HG03066 (cell line): Measurements from ENCODE around the gene BLOC1S6.
A peak's percentile ranks its signal among the peaks of the same experiment; 100 is the strongest.

Source experiments
- ATAC-seq: cut with Tn5 transposase; IDR thresholded peaks from one replicate; pipeline ENCODE4 v1.9.1; 2021; ENCODE audit warnings: low read depth; ENCODE audit not compliant: unreplicated experiment

The BLOC1S6 gene

DNA sequence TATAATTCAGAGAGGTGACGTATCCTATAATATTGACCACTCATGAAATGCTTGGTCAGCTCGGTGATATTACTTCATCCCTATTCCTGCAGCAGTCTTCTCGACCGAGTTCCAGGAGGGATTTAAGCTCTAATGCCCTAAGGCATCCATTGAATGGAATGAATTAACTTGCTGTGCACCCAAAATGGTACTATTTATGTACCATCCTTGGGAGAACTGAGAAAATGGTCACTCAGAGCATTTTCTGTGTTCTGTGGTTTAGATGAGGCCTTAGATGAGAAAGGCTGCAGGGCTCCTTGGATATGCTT lies 638 bp downstream of the BLOC1S6 start:
- ATAC-seq = no peak

DNA sequence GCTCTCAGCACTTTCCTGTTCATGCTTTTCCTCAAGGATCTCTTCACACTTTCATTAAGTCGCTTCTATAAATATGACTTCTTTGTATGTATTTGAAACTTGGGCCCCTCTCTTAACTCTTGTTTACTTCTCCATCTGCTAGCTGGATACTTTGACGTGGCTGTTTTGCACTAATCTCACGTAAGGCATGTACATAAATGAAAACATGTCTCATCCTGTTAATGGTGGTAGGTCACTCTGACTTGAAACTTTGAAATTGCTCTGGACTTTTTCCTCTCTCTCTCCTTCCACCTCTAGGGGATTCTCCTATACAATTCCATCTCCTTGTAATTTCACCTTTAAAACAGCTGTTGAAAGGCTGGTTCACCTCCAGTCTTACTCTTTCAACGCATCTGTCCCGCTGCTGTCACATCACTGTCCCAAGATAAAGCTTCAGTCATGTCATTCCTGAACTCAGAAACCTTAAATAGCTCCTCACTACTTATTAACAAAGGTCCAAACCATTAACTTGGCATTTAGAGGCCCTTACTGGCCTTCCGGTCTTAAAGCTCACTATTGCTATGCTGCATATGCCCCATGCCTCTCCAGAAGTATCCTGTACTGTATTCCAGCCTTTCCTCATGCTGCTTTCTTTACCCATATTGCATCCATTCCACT lies 1.2 kb downstream of the BLOC1S6 start:
- ATAC-seq = no peak

GRCh38 chr15:45589256-45589655 lies 2.1 kb downstream of the BLOC1S6 start:
- ATAC-seq = no peak

- ATAC-seq = no peak
These were observed 7.1 kb downstream of the BLOC1S6 start for GRCh38 chr15:45594319-45594718.

GRCh38 chr15:45594835-45595530 lies 7.8 kb downstream of the BLOC1S6 start:
- no peak for ATAC-seq

DNA sequence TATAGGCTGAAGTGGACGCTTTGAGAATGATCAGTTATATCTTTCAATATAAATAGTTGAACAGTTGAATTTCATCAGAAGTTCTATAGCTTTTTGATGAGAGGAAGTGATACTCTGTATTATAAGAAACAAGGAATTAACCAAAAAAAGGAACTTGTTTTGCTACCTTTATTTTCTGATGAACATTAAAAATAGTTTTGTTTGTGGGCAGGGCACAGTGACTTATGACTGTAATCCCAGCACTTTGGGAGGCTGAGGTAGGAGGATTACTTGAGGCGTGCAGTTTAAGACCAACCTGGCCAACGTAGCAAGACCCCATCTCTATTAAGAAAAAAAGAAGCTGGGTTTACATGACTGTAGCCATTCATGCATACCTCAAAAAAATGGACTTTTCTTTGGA lies 16.7 kb downstream of the BLOC1S6 start:
- ATAC-seq = no peak

GRCh38 chr15:45604326-45604725 lies 17.1 kb downstream of the BLOC1S6 start:
- no peak for ATAC-seq

- no peak for ATAC-seq
These were observed 19.2 kb downstream of the BLOC1S6 start for GRCh38 chr15:45606413-45606812.

DNA sequence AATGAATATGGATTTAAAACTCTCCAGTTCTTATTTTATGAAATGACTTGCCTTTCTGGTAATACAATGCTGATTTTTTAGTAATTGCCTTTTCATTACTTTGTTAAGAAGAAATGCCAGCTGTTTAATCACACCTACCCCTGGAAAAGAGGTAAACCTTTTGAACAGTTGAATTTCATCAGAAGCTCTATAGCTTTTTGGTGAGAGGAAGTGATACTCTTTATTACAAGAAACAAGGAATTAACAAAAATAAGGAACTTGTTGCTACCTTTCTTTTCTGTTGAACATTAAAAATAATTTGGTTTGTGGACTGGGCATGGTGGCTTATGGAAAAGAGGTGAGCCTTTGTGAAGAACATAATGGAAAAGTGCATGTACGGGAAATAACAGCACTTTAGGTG lies 19.7 kb downstream of the BLOC1S6 start:
- ATAC-seq = no peak

DNA sequence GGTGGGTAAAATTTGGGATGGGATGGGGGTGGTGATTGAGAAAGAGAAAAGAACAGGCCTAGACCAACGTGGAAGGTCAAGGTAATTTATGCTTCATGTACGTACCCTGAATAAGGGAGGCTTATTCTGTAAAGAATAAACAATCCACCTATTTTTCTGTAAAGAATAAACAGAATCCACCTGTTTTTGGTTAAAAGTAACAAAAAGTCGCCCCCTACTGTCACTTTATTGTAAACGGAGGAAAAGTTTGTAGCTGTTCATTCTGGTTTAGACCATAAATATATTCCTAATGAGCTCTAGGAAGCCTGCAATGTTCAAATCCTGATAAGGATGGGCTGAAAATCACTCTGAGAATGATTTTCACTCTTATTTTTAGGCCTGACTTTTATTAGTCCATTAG lies 24.1 kb downstream of the BLOC1S6 start:
- no peak for ATAC-seq

DNA sequence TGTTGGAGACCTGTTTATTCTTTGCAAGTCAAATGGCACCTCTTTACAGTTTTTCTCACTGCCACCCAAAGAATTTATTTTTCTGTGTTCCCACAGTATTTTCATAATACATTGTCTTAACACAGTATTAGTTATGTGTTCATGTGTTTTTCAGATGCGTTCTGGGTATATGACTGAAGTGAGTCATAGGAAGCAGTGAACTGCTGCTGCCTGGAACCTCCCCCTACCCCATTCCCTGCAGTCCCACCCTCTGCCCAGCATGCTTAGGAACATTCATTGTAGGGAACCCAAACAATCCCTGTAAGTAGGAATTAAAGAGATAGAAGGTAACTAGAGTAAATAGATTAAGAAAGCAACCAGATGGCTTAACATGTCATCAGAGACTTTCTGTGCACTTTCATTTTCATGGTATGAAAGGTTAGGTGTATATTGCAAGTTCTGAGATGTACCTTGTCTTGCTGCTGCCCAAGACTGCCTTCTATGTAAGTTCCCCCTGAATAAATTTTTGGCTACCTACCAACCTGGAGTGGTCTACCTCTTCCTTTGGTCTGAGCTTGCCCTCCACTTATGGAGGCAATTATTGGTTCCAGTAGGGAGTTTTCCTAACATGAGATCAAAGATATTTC lies 25.7 kb downstream of the BLOC1S6 start:
- ATAC-seq = no peak

DNA sequence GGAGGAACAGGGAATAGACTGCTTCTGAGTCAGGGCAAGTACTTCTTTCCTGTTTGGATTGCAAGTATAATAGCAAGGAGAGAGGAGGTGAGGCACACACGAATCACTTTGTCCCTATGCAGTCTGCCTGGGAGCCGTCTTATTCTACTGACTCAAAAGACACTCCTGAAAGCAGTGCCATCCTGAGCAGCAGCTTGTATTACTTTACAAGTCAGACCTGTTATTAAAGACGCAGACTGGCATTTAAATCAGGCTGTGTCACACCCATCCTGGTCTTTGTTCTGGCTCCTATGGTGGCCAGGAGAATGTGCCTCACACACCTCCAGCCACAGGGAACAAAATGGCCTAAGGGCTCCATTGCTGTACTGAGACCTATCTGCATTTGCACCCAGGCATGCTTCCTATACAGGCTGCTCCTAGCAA lies 29.7 kb downstream of the BLOC1S6 start:
- no peak for ATAC-seq

DNA sequence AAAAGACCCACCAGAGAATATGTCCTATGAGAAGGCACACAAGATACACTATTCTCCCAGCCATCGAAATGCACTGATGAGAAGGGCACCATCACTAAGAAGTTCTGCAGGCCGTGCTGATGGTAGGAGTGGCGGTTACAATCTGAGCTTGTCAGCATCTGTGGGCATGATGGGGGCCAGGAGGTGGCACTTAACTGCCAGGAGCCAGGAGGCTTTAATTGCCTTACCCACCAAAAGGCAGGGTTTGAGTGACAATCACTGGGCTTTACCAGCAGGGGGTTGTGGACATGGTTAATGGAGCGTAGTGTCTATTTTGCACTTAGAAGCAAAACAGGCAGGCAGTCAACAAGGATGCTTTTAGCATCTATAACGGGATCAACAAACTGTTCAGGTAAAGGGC lies 31.6 kb downstream of the BLOC1S6 start:
- ATAC-seq = no peak

DNA sequence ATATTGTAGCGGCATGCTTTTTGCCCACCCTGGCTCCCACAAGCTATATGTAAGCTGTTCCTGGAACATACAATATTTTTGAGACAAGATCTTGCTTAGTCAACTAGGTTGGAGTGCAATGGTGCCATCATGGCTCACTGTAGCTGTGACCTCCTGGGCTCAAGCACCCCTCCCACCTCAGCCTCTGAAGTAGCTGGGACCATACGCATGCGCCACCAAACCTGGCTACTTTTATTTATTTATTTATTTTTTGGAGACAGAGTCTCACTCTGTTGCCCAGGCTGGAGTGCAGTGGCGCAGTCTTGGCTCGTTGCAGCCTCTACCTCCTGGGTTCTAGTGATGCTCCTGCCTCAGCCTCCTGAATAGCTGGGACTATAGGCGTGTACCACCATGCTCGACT lies 41.0 kb downstream of the BLOC1S6 start:
- no peak for ATAC-seq

DNA sequence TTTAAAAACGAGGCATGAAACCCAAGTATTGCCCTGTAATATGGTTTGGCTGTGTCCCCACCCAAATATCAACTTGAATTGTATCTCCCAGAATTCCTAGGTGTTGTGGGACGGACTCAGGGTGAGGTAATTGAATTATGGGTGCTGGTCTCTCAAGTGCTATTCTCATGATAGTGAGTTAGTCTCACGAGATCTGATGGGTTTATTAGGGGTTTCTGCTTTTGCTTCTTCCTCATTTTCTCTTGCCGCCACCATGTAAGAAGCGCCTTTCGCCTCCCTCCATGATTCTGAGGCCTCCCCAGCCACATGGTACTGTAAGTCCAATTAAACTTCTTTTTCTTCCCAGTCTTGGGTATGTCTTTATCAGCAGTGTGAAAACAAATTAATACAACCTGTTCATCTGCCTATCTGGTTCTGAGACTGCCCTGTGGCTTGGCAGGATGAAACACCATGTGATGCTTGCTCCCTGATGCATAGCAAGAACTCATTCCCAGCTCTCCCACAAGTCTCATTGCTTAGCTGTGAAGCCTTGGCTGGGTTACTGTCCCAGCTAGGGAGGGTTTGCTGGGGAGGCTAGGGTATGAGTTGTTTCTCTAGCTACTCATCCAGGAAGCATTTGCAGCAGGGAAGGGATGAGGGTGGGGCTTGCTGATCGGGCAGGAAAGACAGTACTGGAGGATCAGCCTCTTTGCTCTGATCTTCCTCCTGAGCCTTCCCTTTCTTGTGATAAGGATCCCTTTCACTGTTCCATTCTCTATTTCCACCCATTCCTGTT lies 43.9 kb downstream of the BLOC1S6 start:
- ATAC-seq = no peak

GRCh38 chr15:45631776-45632175 lies 44.6 kb downstream of the BLOC1S6 start:
- ATAC-seq = no peak

DNA sequence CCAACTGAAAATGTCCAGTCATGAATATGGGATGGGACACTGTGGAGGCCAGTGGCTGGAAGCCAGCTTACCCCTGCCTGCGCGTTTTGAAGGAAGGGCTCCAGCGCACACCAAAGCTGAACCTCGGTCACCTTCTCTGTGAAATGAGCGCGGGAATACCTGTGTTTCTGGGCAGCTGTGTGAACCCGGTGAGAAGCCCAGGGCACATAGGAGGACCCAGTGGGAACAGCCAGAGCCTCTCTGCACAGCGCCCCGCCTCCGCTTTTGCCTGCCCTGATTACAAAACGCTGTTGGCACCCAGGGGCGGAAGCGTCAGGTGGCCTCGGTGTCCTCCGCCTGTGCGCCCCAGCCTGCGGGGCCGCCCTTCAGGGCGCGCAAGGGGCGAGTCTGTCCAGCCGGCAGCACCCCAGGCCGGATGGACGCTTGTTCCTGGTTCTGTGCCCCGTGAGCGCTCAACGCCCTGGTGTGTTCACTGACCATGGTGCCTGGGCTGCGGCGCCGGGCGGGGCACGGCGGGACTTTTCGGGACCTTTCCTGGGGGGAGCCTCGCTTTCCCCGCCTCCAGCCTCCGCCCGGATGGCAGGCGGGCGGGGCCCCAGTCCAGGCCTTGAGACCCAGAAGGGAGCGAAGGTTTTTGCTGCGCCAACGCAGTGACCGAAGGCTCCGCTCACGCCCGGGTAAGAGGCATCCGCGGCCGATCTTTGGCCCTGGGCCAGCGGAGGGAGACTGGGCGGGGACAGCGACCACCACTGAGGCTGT lies 47.4 kb downstream of the BLOC1S6 start, which contains the start of gene SQOR:
Gene SQOR (plus strand): TSS at position 598 of the 759 bp plus-strand sequence. CDS start 23,895 bp downstream, outside the sequence.
- peak; percentile 69 for ATAC-seq

GRCh38 chr15:45635191-45635638 lies 48.0 kb downstream of the BLOC1S6 start:
- peak; percentile 55 for ATAC-seq

- ATAC-seq = peak; percentile 0
These were observed 48.6 kb downstream of the BLOC1S6 start for GRCh38 chr15:45635763-45636292.

GRCh38 chr15:45637141-45637540 lies 50.0 kb downstream of the BLOC1S6 start:
- no peak for ATAC-seq
